B cell (primary cell): ENCODE data around the gene TRPC6. TPM values are rescaled to one million over a fixed set of nuclear protein-coding genes. Genes with fewer than 3 reads are reported as not detected.

ENCODE experiments used
- ATAC-seq: fragments of 200-7000 bp; cut with Tn5 transposase; one replicate; pipeline ENCODE4 v1.10.0; 2021; ENCODE audit warnings: low read depth, mild to moderate bottlenecking, moderate number of reproducible peaks, moderate library complexity
- CTCF ChIA-PET: fragments of 350-600 bp; sonication (Branson Sonifier 250); formaldehyde crosslinking; loops from one replicate; lab custom pipeline; 2021; ENCODE audit warnings: antibody characterized with exemption, inconsistent platforms; lab: Charles Lee
- POLR2A ChIA-PET: fragments of 350-600 bp; sonication (Branson Sonifier 250); formaldehyde crosslinking; loops from one replicate; lab custom pipeline; 2021; ENCODE audit warnings: antibody characterized with exemption; lab: Charles Lee
- DNase-seq: peaks from one replicate; pipeline ENCODE4 v3.0.0; 2013
- H2AFZ ChIP-seq: 2 replicates; pipeline ENCODE4 v1.6.1; 2012; ENCODE audit warnings: mild to moderate bottlenecking, low read depth, low read length; ENCODE audit not compliant: insufficient read depth, poor library complexity, severe bottlenecking
- H3K27ac ChIP-seq, 2 donors: 1 replicate in 1 of 2; 2 replicates in 1 of 2; pipeline ENCODE4 v1.5.1; 2012 to 2013; ENCODE audit warnings: low read length in 2 of 2, mild to moderate bottlenecking in 2 of 2, moderate library complexity in 1 of 2
- H3K27me3 ChIP-seq, 4 experiments: fragments of 200-600 bp in 1 of 4; sonication (generic) in 1 of 4; replicated peaks in 1 of 4; 1 replicate in 2 of 4; 2 replicates in 2 of 4; pipeline versions ENCODE4 v1.6.1 to v1.7.0; 2013 to 2016; ENCODE audit warnings: low read length in 3 of 4, mild to moderate bottlenecking in 2 of 4, mixed read lengths in 1 of 4, moderate library complexity in 1 of 4; ENCODE audit not compliant: insufficient read depth in 4 of 4, control insufficient read depth in 3 of 4; ENCODE audit errors: control extremely low read depth in 1 of 4
- H3K36me3 ChIP-seq, 2 experiments: replicated peaks in 1 of 2; 1 replicate in 1 of 2; 2 replicates in 1 of 2; pipeline versions ENCODE4 v1.6.1 to v1.7.1; 2013; ENCODE audit warnings: low read length in 1 of 2; ENCODE audit not compliant: insufficient read depth in 2 of 2, control insufficient read depth in 1 of 2; ENCODE audit errors: control extremely low read depth in 1 of 2, extremely low read depth in 1 of 2
- H3K4me1 ChIP-seq, 2 donors: fragments of 200-600 bp in 1 of 2; sonication (generic) in 1 of 2; 1 replicate in 1 of 2; 2 replicates in 1 of 2; pipeline versions ENCODE4 v1.5.1 to v1.6.1; 2013 to 2017; ENCODE audit warnings: low read length in 2 of 2; ENCODE audit not compliant: control insufficient read depth in 2 of 2, insufficient read depth in 2 of 2
- H3K4me2 ChIP-seq: replicated peaks from 2 replicates; pipeline ENCODE3; 2012; ENCODE audit warnings: mild to moderate bottlenecking, low read depth, low read length; ENCODE audit not compliant: poor library complexity, severe bottlenecking
- H3K4me3 ChIP-seq, 5 experiments: fragments of 200-600 bp in 1 of 5; sonication (generic) in 1 of 5; 1 replicate in 3 of 5; 2 replicates in 2 of 5; pipeline versions ENCODE4 v1.5.1 to v1.7.0; 2011 to 2016; ENCODE audit warnings: low read length in 4 of 5, mild to moderate bottlenecking in 4 of 5, low read depth in 2 of 5, control low read depth in 1 of 5, moderate library complexity in 1 of 5; ENCODE audit not compliant: insufficient read depth in 1 of 5; ENCODE audit errors: control extremely low read depth in 1 of 5, extremely low read depth in 1 of 5
- H3K79me2 ChIP-seq: fragments of 200-600 bp; sonication (generic); one replicate; pipeline ENCODE4 v1.6.0; 2016; ENCODE audit warnings: low read length; ENCODE audit not compliant: control insufficient read depth, insufficient read depth
- H3K9ac ChIP-seq: fragments of 200-600 bp; sonication (generic); 2 replicates; pipeline ENCODE4 v1.6.1; 2017; ENCODE audit warnings: mild to moderate bottlenecking, low read length, moderate library complexity
- H3K9me3 ChIP-seq, 3 donors: one replicate each; pipeline versions ENCODE4 v1.6.1 to v1.7.1; 2013; ENCODE audit warnings: low read length in 2 of 3; ENCODE audit not compliant: control insufficient read depth in 2 of 3, insufficient read depth in 1 of 3; ENCODE audit errors: control extremely low read depth in 1 of 3
- H4K20me1 ChIP-seq: 2 replicates; pipeline ENCODE4 v1.6.0; 2012; ENCODE audit warnings: mild to moderate bottlenecking, low read length; ENCODE audit not compliant: insufficient read depth, control insufficient read depth, poor library complexity, severe bottlenecking
- H3K27ac Mint-ChIP-seq: one replicate; pipeline ENCODE4 v1.8.0; 2021; ENCODE audit warnings: mixed read lengths
- H3K27me3 Mint-ChIP-seq: one replicate; pipeline ENCODE4 v1.8.0; 2021; ENCODE audit warnings: mixed read lengths
- H3K4me1 Mint-ChIP-seq: one replicate; pipeline ENCODE4 v1.8.0; 2021; ENCODE audit warnings: mixed read lengths
- H3K4me3 Mint-ChIP-seq: one replicate; pipeline ENCODE4 v1.8.0; 2021; ENCODE audit warnings: mixed read lengths
- H3K9me3 Mint-ChIP-seq: one replicate; pipeline ENCODE4 v1.8.0; 2022; ENCODE audit warnings: mixed read lengths; ENCODE audit not compliant: insufficient read depth
- CTCF ChIP-seq: fragments of 200-600 bp; IDR thresholded peaks from one replicate; pipeline ENCODE4 v1.8.0; 2022; ENCODE audit warnings: antibody characterized with exemption, mild to moderate bottlenecking
- EZH2 ChIP-seq: IDR thresholded peaks from 2 replicates; pipeline ENCODE4 v1.6.1; 2012; ENCODE audit warnings: borderline replicate concordance, low read depth, mild to moderate bottlenecking, moderate library complexity, low read length; ENCODE audit not compliant: insufficient read depth, poor library complexity, severe bottlenecking
- WGBS: methylation state at CpG from one replicate; pipeline ENCODE4 v1.1.5; 2013; ENCODE audit warnings: missing lambda C conversion rate; ENCODE audit not compliant: insufficient coverage; 5-methylcytosine and 5-hydroxymethylcytosine counted together
- intact Hi-C: fragments of 100-400 bp; cut with micrococcal nuclease; formaldehyde crosslinking; loops from one replicate; pipeline ENCODE4 v1.10.0; 2022
- polyA plus RNA-seq: library from polyadenylated mRNA; depleted of rRNA; stranded (reverse); fragments of >200 nt; gene quantifications from 2 replicates; pipeline ENCODE4 v1.2.3, GENCODE V29; 2012
- total RNA-seq, 2 donors: library from RNA; stranded (reverse); fragments of 120-200 nt in 1 of 2; gene quantifications; 1 replicate in 1 of 2; 2 replicates in 1 of 2; pipeline versions ENCODE4 v1.2.3 to v1.2.4, GENCODE V29; 2013 to 2022

The TRPC6 gene
- total and polyA plus RNA-seq, 2 donors (not counting 1 experiment from before 2014, with no cell fraction given): 0.01 TPM; not detected in 1

DNA sequence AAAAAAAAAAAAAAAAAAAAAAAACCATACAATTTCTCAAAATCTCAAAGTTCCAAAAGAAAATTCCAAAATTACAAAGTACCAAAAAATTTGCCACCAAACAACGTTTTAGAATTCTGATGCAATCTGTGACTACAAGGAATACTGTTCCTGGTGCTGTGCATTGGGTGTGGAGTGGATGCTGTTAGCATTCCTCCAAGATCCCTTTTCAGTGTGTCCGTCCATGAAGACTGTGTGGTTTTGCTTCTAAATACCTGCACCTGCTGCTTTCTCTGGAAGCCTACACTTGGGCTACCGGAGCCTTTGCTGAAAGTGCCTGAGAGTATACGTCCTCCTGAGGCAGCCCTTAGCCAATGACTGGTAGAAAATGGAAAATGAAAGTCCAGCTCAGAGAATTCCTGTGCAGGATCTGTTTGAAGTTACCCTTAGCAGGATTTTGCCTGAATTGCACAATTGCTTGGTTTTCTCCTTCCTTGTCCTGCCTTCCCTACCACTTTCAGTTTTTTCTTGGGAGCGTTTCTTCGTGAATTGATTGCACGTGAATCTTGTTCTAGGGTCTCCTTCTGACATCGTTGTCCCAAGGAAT is 140.8 kb downstream of the TRPC6 start:
- ChIA-PET CTCF (no interaction called here), POLR2A (no interaction called here)
- TF ChIP-seq EZH2 (no peak), CTCF (no peak)
- Mint-ChIP-seq H3K27me3 (no peaks in the 10 kb centered on the region), H3K27ac (no peak overlapping the region), H3K4me1 (no peaks in the 10 kb centered on the region), H3K4me3 (no peak overlapping the region), H3K9me3 (no peaks in the 10 kb centered on the region)
- Histone ChIP-seq H3K27ac (no peak overlapping the region), H3K36me3 (no peaks in the 10 kb centered on the region), H3K9me3 (no peaks in the 10 kb centered on the region), H3K27me3 (no peaks in the 10 kb centered on the region), H3K4me2 (no peak overlapping the region), H3K79me2 (no peaks in the 10 kb centered on the region), H3K9ac (no peak overlapping the region), H3K4me1 (no peaks in the 10 kb centered on the region), H3K4me3 (no peak overlapping the region), H4K20me1 (no peaks in the 10 kb centered on the region), H2AFZ (no peak overlapping the region)
- ATAC-seq: no peak
- intact Hi-C loops: no loop called here
- DNase-seq: no peak
- WGBS: 90% methylated on average over 7 of the region's 8 CpGs

DNA sequence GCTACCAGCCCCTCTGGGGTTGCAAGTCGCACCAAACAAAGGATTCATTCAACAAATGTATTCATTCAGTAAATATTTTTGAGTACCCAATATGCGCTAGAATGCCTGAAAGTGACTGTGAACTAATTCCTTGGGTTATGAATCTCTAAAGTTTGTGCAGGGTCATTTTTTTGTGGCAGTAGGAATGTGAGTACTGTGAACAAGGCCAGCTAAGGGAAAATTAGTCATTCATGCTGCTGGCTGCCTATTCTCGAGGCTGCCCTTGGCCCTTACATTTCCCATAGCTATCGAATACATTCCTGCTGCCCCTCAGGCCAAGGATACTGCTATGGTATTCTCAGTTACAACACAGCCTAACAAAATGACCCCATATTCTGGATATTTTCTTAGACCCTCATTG is 141.6 kb downstream of the TRPC6 start:
- intact Hi-C loops: no loop called here
- H3K9ac ChIP-seq: no peak overlapping the region
- H3K27me3 ChIP-seq: no peaks in the 10 kb centered on the region
- H3K79me2 ChIP-seq: no peaks in the 10 kb centered on the region
- no peak overlapping the region for H3K4me2 ChIP-seq
- no peak overlapping the region for H3K4me3 ChIP-seq
- H3K9me3 Mint-ChIP-seq: no peaks in the 10 kb centered on the region
- H3K4me3 Mint-ChIP-seq: no peak overlapping the region
- no peak for DNase-seq
- no peaks in the 10 kb centered on the region for H3K27me3 Mint-ChIP-seq
- no peaks in the 10 kb centered on the region for H3K36me3 ChIP-seq
- H4K20me1 ChIP-seq: no peaks in the 10 kb centered on the region
- 90% methylated on average over 2 of the region's 4 CpGs for WGBS
- no peak for TF ChIP-seq EZH2
- no peak for TF ChIP-seq CTCF
- ChIA-PET POLR2A (no interaction called here), CTCF (no interaction called here)
- H3K9me3 ChIP-seq: no peaks in the 10 kb centered on the region
- H3K27ac ChIP-seq: no peak overlapping the region
- H3K4me1 Mint-ChIP-seq: no peaks in the 10 kb centered on the region
- H3K27ac Mint-ChIP-seq: no peak overlapping the region
- no peak for ATAC-seq
- H3K4me1 ChIP-seq: no peaks in the 10 kb centered on the region
- no peak overlapping the region for H2AFZ ChIP-seq
